HG02610 (cell line): ENCODE data around the gene UNC79.

Source experiments
- ATAC-seq: cut with Tn5 transposase; IDR thresholded peaks from one replicate; pipeline ENCODE4 v1.9.1; 2021; ENCODE audit warnings: mild to moderate bottlenecking, moderate library complexity; ENCODE audit not compliant: unreplicated experiment

Gene UNC79

DNA sequence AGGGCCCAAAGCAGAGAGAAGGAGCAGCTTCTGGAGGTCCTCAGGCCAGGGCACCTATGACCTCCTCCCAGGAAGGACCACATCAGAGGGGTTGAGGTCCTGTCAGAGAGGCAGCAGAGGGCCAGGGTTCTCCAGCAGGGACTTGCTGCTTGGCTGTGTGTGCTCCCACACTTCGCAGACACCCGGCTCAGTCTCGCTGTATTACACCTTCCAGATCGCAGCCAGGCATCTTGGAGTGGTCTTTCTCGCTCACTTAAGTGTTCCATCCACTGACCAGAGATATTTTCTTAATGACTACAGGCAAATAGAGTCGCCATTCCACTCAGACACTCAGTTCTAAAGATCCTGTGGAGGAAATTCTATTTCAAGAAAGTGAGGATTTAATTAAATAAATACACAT, 273.2 kb downstream of the UNC79 start:
- no peak for ATAC-seq

DNA sequence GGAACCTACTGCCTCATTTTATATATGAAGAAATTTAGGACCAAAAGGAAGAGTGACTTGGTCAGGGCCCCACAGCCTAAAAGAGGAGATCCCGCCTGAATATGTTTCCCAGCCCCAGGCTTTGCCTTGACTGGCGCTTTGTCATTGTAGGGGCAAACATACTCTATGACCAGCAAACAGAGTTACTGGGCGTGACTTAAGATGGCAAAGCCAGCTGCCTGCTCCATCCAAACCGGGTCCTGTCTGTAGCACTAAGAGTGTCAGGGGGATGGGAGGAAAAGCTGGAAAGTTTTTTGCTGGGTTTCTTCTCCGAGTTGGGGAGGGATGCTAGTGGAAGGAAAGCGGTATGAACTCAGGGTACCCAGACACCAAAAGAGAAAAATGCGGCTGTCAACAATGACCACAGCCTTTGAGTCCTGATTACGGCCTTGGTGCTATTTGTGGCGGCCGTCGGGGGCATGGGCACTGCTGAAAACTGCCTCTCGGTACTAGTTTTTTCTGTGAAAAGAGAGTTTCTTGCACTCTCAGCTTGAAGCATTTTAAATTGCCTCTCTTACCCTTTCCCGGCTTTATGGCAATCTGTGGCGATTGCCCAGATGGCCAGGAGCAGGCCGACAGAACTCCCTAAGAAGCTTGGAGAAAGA, 274.9 kb downstream of the UNC79 start:
- ATAC-seq = no peak

DNA sequence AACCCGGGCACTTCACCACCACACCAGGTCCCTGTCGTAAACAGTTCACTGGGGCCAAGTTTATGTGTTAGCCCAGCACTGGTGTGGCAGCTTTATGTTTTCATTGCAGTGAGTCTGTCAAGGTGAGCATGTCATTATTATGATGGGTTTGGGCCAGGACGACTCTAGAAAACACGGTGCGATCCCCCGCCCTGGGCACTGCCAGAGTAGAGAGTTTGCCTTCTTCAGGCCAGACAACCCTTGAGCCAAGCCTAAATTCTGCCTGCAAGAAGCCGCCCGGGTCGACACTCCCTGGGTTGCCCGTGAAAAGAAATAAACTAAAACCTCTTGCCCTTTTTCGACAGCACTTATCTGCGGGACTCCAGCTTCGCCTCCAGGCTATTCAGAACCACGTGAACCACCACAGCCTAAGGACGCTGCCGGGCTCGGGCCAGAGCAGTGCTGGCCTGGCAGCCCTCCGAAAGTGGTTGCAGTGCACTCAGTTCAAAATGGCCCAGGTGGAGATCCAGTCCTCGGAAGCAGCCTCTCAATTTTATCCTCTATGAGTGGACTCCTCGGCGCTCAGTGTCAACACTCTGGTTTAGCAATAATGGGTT, 275.7 kb downstream of the UNC79 start:
- ATAC-seq = no peak

DNA sequence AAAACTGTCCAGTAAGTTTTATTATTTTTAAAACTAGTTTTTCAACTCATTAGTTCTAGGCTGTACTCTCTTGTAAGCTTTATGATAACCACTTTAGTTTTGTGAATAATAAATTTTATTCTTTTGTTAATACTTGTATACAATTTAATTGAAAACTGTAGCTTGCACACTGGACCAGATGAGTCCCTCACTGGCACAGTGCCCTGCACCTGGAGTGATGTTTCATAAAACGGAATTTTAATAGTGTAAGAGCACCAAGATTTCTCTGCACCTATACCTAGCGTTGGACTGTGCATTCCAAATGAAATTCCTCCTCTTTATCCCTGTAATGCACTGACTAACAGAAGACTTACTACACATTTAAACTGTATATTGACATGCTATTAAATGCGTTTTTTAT, 276.7 kb downstream of the UNC79 start:
- no peak for ATAC-seq

DNA sequence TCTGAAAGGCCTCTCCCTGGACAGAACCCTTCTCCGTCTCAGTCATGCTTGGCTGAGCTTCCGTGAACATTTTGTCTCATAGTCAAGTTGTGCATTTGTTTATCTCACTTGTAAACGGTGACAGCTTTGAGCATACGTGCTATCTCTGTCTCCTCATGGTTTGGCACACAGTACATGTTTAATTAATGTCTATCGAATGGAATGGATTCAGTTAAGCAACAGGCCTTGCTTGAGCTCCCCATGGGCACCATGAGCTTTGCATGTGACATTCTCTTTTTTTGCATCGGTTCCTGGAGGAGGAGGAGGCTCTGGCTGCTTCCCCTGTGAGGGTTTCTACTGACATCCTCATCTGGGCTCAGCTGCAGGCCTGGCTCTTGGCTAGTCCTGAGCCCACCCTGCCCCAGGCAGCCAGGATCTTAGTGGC, 277.6 kb downstream of the UNC79 start:
- no peak for ATAC-seq

DNA sequence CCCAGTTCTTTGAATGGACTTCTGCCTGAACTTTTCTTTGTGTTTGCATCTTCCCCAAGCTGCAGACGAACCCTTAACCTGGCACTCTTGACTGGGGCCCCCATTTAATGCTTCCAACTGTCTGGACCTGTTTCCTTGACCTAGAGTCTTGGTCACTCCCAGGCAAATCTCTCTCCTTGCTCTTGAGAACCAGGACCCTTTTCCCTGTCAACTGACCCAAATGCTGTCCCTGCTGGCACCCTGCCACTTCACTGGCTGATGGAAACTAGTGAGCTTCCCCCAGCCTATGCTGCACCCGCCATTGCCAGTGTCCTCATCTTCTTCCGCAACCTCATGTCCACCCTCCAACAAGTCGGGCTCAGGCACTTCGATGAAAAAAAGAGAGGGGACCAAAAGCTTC, 278.1 kb downstream of the UNC79 start:
- ATAC-seq = no peak

DNA sequence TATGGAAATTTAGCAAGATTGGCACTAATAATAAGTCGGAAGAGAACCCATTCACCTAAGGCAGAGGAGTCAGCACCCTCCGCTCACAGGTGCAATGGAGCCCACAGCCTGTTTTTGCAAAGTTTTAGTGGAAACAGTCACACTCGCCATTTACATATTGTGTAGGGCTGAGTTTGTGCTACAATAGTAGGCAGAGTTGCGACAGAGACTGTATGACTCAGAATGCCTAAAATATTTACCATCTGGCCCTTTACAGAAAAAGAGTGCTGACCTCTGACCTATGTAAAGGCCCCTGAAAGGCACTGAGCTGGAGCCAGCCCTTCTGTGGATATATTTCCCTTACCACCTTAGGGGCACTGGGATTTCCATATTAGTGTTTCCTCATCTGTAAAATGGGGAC, 278.5 kb downstream of the UNC79 start:
- ATAC-seq = no peak

DNA sequence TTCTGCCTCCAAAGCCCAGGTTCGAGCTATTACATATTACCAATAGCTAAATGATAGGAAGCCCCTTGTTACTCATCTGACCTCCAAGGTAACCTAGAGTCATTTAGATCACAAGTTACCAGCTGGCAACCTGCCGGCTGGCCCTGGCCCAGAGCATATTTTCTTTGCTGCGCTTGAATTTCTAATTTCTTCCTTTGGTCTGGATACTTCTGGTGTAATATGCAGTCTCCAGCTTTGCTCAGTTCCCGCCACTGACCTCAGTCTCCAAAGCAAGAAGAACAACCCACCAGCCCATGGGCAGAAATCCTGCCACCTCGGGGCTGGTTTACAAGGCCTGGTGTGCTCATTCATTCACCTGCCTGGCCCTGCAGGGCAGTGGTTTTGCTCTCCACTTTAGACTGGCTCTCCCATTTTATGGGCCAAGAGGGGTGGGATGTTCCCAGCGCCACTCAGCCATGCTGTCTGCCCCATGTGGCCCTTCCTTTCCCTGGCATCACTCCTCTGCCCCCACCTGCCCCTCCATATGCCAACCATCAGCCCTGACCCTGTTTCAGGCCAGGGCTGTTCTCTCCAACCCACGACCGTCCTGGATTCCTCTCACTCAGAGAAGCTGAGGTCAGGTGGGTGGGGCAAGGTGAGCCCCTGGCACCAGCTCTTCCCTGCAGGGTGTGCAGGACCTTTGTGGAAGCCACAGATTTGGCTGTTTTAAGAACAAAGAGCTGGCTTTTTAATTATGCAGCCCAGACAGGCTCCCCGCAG, 281.5 kb downstream of the UNC79 start:
- ATAC-seq = no peak

DNA sequence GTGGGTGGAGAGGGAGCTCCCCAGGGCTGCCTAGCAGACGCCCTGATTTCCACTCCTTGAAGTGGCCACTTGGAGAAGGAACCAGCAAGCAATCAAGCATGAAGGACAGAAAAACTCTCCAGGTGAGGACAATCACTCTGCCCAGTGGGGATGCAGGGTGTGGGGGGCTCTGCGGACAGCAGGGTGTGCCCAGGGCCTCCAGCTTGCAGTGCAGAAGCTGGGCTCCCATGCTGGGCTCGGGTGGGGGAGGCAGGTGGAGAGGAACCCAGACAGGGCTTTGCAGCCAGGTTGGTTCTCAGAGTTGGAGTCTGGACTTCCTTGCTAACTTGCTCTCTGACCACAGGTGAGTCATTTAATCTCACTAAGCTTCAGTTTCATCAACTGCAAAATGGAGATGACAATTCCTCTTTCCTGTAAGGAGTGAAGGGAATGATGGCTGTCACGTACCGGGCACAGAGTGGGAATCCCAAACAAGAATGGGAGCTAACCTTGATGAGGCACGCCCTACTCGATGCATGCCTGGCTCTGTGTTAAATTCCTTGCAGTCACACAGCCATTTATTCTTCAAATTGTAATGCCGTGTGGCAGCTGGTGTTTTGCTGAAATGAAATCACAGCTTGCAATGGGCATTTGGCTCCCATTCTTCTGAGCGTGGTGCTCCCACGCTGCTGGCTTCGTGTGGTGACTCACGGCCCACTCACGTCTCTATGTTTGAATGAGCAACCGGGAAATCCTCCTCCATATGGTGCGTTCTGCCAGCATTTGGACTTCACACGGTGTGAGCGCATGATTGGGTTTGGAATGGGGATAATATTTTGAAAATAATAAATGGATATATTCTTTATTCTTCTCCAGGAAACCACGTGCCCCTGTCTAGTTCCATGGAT, 282.3 kb downstream of the UNC79 start:
- no peak for ATAC-seq

DNA sequence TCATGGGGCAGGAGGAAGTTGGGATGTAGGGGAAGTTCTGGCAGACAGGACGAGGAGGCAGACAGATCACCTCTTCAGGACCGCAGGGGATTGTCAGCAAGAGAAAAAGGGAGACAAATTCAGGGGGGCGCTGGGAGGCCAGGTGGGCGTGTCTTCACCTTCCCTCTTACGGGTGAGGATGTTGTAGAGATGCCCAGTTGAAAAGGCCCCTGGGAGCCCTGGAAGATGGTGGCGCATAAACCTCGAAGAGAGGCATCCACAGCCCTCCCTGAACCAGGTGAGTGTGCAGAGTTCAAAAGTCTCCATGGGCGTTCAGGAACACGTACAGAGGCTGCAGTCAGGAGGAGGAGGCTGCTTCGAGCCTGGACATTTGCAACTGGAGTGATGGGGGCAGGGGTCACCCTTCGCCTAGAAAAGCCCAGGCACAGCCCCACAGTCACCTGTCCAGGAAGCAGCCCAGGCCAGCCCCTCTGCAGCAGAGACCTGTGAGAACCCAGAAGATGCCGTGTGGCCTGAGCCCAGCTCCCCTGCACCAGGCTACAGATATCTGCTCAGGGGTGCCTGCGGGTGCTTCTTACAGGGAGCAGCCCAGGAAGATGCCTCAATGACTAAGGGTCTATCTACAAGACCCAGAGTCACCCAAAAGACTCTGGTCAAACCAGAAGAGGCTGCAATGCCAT, 283.1 kb downstream of the UNC79 start:
- no peak for ATAC-seq

DNA sequence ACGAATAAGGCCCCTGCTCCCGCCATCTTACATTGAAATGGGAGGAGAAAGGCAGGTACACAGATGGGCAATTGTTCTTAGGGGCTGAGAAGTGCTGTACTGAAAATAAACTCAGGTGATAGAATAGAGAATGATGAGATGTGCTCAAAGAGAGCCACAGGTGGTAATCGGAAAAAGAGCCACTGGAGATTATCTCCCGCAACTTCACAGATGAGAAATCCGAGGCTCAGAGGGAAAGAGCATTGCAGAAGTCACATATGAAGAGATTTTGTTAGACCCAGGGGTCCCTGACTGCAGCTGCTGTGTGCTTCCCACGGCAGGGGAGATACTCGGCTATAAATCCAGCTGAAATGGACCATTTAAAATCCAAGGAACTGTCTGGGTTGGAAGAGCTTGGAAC, 283.9 kb downstream of the UNC79 start:
- no peak for ATAC-seq

DNA sequence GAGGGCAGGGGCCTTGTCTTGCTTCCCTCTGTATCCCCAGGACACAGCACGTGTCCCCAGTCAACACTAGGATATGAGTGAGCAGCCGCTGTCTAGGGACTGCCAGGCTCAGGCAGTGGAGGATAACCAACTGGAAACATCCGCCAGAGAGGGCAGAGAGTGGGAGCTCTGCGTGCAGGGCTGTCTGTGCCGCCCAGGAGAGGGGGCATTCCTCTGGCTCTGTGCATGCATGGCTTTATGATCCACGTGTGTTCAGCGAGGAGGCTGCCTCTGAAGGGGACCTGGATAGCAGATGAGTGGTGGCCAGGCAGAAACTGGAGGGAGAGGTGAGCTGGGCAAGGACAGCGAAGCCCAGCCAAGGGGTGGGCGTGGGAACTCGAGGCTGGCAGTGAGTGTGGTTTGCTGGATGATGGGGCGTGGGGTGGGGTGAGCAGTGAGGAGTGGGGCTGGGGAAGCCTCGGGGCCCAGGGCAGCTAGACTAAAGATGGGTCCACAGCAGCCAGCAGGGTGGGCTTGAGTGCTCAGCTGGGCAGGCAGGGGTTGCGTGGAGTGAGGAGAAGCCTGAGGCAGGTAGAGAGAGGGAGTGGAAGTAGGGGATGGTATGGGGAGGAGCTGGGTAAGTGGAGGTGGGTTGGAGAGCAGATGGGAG, 284.7 kb downstream of the UNC79 start:
- no peak for ATAC-seq

DNA sequence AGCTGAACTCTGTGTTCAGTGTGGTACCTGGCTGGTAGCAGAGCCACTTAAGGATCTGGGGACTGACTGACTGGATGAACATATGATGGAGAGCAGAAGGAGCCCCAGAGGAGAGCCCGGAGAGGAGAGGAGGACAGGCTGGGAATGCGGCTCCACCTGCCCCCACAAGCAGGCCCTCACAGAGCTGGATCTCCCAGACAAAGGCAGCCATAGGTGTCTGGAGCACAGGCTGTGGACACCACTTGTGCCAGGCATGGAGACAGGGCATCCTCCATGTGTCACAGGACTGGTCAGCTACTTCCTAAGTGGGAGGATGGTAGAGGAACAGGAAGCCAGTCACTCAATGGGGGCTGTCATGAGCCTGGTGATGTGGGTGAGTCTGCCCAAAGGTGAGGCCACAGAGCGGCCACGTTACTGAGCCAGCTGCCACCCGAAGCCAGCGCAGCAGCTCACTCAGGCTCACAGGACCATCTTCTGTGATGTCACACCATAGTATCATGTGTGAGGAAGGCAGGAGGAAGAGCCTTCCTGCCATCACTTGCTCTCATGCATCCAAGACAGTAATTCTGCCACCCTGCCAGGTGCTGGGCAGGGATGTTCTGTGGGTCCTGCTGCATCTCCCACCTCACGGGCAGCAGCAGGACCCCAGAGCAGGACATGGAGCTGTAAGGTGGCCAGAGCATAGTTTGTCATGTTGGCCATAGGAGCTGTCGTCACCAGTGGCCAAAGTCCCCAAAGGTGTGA, 285.4 kb downstream of the UNC79 start:
- no peak for ATAC-seq

DNA sequence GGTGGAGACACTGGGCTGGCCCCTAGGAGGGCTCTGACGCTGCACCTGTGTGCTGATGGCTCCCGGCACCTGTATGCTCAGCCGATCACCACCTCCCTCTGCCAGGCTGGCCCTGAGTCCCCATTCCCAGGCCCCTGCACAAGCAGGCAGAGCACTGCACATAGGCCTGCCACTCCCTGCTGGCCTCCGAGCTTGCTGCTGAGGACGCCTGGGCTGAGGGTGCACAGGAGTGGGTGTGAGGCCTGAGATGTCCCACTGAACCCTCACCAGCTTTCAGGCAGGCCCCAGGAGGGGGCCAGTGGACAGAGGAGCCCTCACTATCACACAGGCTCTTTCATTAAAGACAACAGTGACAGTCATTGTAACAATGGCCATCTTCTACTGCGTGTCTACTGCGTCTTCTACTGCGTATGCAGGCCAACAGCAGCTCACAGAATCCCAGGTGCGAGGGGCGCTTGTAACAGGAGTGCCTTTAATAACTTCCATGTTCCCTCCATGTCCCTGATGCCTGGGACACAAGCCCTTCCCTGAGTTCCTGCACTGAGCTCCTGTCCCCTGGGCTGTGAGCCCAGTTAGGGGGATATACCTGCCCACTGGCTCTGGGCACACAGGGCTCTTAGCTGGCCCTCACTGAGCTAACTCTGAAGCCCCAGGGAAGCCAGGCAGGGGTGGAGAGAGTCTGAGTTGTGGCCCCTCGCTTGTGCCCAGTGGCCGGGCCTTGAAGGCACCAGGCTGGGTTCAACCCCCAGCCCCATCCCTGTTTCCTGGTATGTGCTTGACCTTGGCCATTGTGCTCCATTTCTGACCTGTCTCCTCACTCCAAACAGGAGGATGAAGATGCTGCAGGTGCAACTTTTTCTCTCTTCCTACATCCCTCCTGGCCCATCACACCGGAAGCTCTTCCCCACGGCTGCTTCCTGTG, 286.3 kb downstream of the UNC79 start:
- ATAC-seq = no peak

DNA sequence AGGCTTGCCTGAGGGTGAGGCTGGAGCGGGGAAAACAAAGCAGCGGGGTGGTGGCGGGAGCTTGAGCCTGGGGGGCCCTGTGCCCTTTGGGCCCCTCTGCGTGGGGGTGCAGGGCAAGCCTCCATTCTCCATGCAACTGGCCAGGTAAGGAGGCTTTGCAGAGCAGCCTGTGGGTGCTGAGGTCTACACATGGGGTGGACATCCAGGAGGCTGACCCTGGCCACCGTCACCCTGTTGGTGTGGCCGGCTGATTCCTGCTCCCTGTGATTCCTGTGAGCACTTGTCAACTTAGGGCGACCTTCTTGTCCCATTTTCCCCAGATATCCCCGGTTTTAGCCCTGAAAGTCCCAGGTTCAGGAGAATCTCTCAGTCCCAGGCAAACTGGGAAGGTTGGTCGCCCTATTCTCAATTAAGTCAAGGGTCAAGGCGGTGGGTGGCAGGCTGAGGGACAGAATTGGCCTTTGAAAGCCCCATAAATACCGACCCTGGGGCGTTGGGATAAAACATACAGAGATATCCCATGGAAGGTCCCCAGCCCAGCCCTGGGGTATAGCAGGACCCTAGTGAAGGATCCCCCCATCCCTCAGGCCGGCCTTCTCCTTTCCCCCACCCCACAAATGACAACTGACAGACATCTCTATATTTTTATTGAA, 287.1 kb downstream of the UNC79 start:
- no peak for ATAC-seq

DNA sequence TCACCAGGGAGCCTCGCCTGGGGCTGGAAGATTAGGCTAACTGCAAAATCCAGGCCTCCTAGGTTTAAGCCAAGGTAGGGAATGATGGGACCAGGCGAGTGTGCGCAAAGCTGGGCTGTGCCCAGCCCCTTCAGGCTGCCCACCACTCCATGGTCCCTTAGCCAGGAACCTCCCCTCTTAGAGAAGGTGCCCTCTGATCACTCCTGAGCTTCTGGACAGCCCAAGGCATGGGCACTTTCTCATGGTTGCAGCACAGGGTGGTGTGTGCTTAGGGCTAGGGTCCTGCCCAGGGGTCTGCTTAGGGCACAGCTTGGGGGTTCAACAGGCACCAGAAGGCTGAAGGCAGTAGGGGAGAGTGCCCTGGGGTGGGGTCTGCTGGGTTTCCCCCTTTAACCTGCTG, 288.5 kb downstream of the UNC79 start:
- ATAC-seq = no peak

DNA sequence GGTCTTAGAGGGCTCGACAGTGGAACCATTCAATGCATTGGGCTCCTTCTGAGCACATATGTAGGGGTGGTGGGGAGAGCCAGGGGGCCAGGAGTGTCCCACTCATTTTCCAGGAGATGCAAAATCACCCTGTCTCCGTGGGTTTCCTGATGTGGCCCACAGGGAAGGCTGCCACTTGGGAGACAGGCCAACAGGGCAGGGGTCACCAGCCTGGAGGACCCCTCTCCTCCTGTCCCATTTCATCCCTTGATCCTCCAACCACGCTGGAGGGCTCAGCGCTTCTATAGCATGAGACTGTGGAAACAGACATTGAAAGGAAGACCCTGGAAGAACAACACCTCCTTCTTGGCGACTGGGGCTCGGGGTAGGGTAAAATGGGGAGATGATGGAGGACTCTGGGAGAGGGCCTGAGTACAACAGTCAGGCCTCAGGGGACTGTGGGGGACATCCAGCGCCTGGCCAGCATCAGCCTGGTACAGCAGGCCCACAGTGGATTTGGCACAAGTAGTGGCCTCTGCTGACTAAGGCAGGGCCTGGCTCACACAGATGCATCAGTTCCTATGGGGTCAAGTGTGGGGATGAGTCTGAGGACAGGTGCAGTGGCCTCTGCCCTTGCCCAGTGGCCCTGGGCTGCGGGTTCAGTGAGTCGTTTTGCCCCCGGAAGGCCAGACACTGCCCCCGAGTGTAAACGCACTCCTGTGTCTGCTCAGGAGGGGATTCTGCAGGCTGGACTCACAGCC, 289.5 kb downstream of the UNC79 start:
- no peak for ATAC-seq
